HG03108 (cell line): ENCODE results near the gene PIAS1.
"Not testable (repeated sequence)": the region's sequence is repeated elsewhere in the genome, so short reads cannot be mapped to it uniquely, and the experiment has no call there.

Source experiments
- ATAC-seq: cut with Tn5 transposase; IDR thresholded peaks from one replicate; pipeline ENCODE4 v1.9.1; 2021; ENCODE audit warnings: moderate library complexity; ENCODE audit not compliant: unreplicated experiment

Gene PIAS1

GRCh38 chr15:68034081-68034480 is 20.0 kb upstream of the PIAS1 start:
- no peak for ATAC-seq

GRCh38 chr15:68034719-68035293 is 19.3 kb upstream of the PIAS1 start:
- no peak for ATAC-seq

GRCh38 chr15:68038246-68038645 is 15.9 kb upstream of the PIAS1 start:
- ATAC-seq, result no peak

GRCh38 chr15:68040144-68040543 is 14.0 kb upstream of the PIAS1 start:
- ATAC-seq, result no peak

GRCh38 chr15:68042156-68042854 is 11.8 kb upstream of the PIAS1 start:
- no peak for ATAC-seq

GRCh38 chr15:68042855-68043222 is 11.3 kb upstream of the PIAS1 start:
- no peak for ATAC-seq

GRCh38 chr15:68045289-68046265 is 8.5 kb upstream of the PIAS1 start:
- ATAC-seq, result no peak

GRCh38 chr15:68047826-68048225 is 6.3 kb upstream of the PIAS1 start:
- no peak for ATAC-seq

- no peak for ATAC-seq
Observed at GRCh38 chr15:68051109-68051508, 3.0 kb upstream of the PIAS1 start.

- no peak for ATAC-seq
Observed at GRCh38 chr15:68051907-68052306, 2.2 kb upstream of the PIAS1 start.

- ATAC-seq, result no peak
Observed at GRCh38 chr15:68052431-68052830, 1.7 kb upstream of the PIAS1 start.

- ATAC-seq, result no peak
Observed at GRCh38 chr15:68053001-68053400, 1.1 kb upstream of the PIAS1 start.

- peak; percentile 4 for ATAC-seq
Observed at GRCh38 chr15:68054628-68055223, 611 bp downstream of the PIAS1 start.

- peak; percentile 43 for ATAC-seq
Observed at GRCh38 chr15:68055224-68055705, 1.1 kb downstream of the PIAS1 start.

- ATAC-seq, result no peak
Observed at GRCh38 chr15:68056097-68056865, 2.2 kb downstream of the PIAS1 start.

GRCh38 chr15:68057034-68057433 is 2.9 kb downstream of the PIAS1 start:
- no peak for ATAC-seq

GRCh38 chr15:68057758-68058157 is 3.6 kb downstream of the PIAS1 start:
- ATAC-seq, result no peak

GRCh38 chr15:68058970-68059369 is 4.9 kb downstream of the PIAS1 start:
- not testable (repeated sequence) for ATAC-seq

GRCh38 chr15:68059630-68060029 is 5.5 kb downstream of the PIAS1 start:
- ATAC-seq, result no peak

- ATAC-seq, result no peak
Observed at GRCh38 chr15:68061171-68061570, 7.1 kb downstream of the PIAS1 start.
